AG10803 (cell line): Measurements from ENCODE around the gene TUT7.
A peak's percentile ranks its signal among the peaks of the same experiment; 100 is the strongest.

Experiments
- DNase-seq: peaks from one replicate; pipeline ENCODE4 v3.0.0; 2010; ENCODE audit warnings: low read depth
- H3K4me3 ChIP-seq: 2 replicates; pipeline ENCODE4 v1.5.1; 2011; ENCODE audit warnings: mild to moderate bottlenecking, low read length, control low read depth
- TF ChIP-seq, protein P1 (sequence below): conservative IDR thresholded peaks from 2 replicates; pipeline ENCODE4 v1.5.1; 2011; ENCODE audit warnings: mild to moderate bottlenecking, low read length, control low read depth, inconsistent platforms

TUT7 gene

DNA sequence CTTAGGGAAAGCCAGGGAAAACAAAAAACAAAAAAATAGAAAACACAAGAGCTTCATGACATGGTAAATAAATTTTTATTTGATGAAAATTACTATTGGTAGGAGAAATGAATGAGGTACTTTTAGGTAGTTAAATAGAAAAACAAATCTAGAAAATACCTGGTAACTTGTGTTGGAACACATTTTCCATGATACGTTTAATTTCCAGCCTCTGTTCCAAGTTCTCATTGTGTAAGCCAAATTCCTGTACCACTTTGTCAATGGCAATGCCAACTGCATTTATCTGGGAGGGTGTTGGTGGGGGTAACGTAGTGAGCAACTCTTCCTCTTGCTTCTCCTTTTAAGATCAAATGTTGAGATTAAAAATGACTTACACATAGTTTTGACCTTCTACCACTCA, 9.4 kb downstream of the TUT7 start:
- TF ChIP-seq, protein P1, sequence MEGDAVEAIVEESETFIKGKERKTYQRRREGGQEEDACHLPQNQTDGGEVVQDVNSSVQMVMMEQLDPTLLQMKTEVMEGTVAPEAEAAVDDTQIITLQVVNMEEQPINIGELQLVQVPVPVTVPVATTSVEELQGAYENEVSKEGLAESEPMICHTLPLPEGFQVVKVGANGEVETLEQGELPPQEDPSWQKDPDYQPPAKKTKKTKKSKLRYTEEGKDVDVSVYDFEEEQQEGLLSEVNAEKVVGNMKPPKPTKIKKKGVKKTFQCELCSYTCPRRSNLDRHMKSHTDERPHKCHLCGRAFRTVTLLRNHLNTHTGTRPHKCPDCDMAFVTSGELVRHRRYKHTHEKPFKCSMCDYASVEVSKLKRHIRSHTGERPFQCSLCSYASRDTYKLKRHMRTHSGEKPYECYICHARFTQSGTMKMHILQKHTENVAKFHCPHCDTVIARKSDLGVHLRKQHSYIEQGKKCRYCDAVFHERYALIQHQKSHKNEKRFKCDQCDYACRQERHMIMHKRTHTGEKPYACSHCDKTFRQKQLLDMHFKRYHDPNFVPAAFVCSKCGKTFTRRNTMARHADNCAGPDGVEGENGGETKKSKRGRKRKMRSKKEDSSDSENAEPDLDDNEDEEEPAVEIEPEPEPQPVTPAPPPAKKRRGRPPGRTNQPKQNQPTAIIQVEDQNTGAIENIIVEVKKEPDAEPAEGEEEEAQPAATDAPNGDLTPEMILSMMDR, result no peak
- no peak overlapping the region for H3K4me3 ChIP-seq
- no peak for DNase-seq

DNA sequence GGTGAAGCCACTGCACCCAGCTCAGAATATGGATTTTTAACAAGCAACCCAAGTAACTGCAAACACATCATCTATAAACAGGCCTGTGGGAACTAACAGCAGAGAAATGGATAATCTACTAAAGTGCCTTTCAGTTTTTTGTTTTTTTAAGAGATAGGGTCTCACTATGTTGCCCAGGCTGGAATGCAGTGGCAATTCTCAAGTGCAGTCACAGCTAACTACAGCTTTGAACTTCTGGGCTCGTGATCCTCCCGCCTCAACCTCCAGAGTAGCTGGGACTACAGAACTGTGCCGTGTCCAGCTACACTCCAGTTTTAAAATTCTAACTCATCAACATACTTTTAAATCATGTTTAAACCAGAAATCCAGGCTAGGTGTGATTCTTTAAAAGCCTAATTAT, 11.9 kb downstream of the TUT7 start:
- TF ChIP-seq, protein P1, result no peak
- no peak for DNase-seq
- no peak overlapping the region for H3K4me3 ChIP-seq

DNA sequence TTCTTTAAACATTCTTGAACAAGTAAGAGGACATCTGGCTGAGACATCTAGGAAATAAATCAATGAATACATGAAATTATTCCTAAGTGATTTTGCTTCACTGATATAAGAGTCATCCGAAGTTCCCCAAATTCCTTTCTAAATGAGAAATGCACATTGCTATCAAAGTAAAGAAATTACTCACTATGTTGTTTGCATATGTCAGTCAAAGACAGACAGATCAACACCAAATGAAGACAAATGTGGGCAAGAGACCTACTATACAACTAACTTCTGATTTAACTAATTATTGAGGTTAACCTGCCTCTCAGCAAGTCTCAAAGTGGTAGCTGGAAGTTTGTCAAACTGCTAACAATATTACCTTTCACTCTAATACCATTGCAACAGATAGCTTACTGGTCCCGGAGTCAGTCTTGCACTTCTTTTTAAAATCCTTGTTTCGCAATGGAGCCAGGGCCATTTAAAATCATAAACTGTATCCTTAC, 13.2 kb downstream of the TUT7 start:
- no peak overlapping the region for H3K4me3 ChIP-seq
- DNase-seq, result peak; percentile 49
- TF ChIP-seq, protein P1, result no peak

DNA sequence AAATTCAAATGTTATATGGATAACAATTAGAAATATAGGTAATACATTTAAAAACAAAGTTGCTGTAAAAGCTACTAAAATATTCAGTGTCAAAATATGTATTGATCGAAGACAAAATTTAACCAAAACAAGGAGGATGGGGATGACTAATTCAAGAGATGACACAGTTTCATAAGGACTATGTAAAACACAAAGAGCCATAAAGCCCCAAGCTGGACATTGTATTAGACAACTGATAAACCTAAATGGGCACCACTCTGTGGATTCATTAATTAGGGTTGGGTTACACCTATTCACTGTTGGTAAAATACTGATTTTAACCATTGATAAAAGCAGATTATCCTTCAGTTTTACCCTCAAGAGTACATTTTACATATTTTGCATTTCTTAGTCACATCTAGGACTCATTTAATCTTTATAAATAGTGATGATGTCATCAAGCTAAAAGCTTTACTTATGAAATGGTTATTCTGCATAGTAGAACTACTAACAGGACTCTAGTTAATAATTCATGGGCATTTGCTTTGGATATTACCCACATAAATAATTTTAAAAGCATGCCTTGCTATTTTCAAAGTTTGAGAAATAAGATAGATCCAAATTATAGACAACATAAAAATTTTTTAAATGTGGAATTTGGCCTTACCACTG, 13.7 kb downstream of the TUT7 start:
- H3K4me3 ChIP-seq, result no peak overlapping the region
- TF ChIP-seq, protein P1, result no peak

DNA sequence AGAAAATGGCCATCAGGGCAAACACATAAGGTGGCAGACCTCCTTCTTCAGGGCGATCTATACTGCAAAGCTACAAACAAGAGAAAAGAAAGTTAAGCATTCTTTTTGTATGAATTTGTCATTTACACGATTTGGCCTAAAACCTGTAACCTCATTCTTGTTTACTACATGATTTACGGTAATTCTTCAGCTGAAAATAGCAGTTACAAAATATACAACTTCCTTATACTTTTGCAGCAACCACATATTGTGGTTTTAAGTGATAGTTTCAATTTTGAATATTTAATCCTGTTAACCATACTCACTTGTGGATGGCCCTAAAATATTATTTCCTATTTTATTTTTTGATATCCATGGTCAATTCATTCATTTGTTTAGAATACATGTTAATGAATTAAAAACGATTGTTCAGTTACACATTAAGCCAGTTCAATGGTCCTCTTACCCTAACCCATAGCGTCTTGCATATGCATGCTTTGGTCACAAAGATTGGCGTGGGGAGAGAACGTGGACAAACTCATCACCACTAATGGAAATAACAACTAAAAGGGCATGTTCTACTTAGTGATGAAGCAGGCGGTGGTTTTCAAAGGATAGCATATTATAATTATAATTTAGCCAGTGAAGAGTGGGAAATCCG, 16.6 kb downstream of the TUT7 start:
- H3K4me3 ChIP-seq, result no peak overlapping the region
- DNase-seq, result no peak
- TF ChIP-seq, protein P1, result no peak

More for the DNA sequence above, 13.7 kb downstream of the TUT7 start:
- no peak for DNase-seq

DNA sequence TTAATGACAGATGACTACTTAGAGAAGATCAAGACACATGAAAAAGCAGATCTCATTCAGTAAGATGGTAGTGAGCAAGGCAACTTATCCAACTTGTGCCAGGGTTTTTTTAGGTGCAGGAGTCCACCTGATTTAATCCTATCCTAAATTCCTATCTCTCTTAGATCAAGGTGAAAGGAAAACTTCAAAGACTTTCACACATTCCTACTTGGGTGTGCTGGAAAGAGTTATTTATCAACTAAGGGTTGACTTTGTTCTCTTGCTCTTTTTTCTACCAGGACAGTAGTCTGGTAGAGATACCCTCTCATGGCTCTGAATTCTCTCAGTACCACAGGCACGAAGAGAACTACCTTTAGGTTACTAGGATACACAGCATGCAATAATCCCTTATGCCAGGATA, 18.2 kb downstream of the TUT7 start:
- DNase-seq, result no peak
- H3K4me3 ChIP-seq, result no peak overlapping the region
- TF ChIP-seq, protein P1, result no peak

DNA sequence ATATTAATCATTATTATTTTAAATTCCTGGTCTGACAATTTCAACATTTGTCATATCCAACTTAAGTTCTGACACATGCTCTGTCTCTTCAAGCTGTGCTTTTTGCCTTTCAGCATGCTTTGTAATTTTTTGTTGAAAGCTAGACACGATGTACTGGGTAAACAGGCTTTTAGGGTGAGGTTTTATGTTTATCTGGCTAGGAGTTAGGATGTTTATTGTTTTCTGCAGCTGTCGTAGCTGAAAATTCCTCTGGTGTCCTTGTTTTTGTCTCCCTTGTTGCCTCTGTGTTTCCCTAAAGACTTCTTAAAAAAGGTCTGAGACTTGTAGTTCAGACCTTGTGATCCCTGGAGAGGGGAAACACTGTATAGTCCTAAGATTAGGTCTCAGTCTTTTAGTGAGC, 20.6 kb downstream of the TUT7 start:
- DNase-seq, result no peak
- TF ChIP-seq, protein P1, result no peak
- H3K4me3 ChIP-seq, result no peak overlapping the region
